Peyer's patch (tissue), 4 donors: Measurements from ENCODE around the gene LARP1B. TPM values are rescaled to one million over a fixed set of nuclear protein-coding genes. Genes with fewer than 3 reads are reported as not detected.
"Not testable (repeated sequence)": the region's sequence is repeated elsewhere in the genome, so short reads cannot be mapped to it uniquely, and the experiment has no call there.

ENCODE experiments used
- DNase-seq, 3 donors: peaks; one replicate each; pipeline ENCODE4 v3.0.0-alpha.2; 2017 to 2019
- H3K27ac ChIP-seq, 4 donors: fragments of 200-600 bp; sonication (generic); one replicate each; pipeline ENCODE4 v1.5.1; 2016 to 2019
- H3K27me3 ChIP-seq, 2 donors: fragments of 200-600 bp; sonication (generic); one replicate each; pipeline ENCODE4 v1.5.1; 2019
- H3K36me3 ChIP-seq, 3 donors: fragments of 200-600 bp; sonication (generic); one replicate each; pipeline ENCODE4 v1.5.1; 2016 to 2019
- H3K4me1 ChIP-seq, 4 donors: fragments of 200-600 bp; sonication (generic); one replicate each; pipeline ENCODE4 v1.5.1; 2016 to 2019
- H3K4me3 ChIP-seq, 4 donors: fragments of 200-600 bp; sonication (generic); 1 replicate in 3 of 4; 2 replicates in 1 of 4; pipeline ENCODE4 v1.5.1; 2016 to 2019; ENCODE audit warnings: mild to moderate bottlenecking in 1 of 4
- H3K9me3 ChIP-seq, 4 donors: fragments of 200-600 bp; sonication (generic); one replicate each; pipeline ENCODE4 v1.5.1; 2016 to 2019; ENCODE audit warnings: mild to moderate bottlenecking in 1 of 4
- POLR2A ChIP-seq, 2 donors: fragments of 450-650 bp; IDR thresholded peaks; one replicate each; pipeline ENCODE4 v1.5.1; 2017; ENCODE audit warnings: antibody characterized with exemption in 2 of 2, mild to moderate bottlenecking in 2 of 2, moderate library complexity in 2 of 2
- total RNA-seq, 4 donors: library from RNA; depleted of rRNA; stranded (reverse); fragments of >200 nt; gene quantifications; one replicate each; pipeline ENCODE4 v1.1.0, GENCODE V29; 2016
- TF ChIP-seq, protein P1 (sequence below), 6 experiments: fragments of 450-650 bp in 4 of 6; fragments of 200-600 bp in 2 of 6; sonication (generic) in 1 of 6; IDR thresholded peaks; one replicate each; pipeline ENCODE4 v1.5.1; 2017 to 2019; ENCODE audit warnings: antibody characterized with exemption in 6 of 6, mild to moderate bottlenecking in 3 of 6, moderate library complexity in 1 of 6

The LARP1B gene
- total RNA-seq, 4 donors from 2014 or later = 36.3 to 61.9 (median 49.2) TPM

DNA sequence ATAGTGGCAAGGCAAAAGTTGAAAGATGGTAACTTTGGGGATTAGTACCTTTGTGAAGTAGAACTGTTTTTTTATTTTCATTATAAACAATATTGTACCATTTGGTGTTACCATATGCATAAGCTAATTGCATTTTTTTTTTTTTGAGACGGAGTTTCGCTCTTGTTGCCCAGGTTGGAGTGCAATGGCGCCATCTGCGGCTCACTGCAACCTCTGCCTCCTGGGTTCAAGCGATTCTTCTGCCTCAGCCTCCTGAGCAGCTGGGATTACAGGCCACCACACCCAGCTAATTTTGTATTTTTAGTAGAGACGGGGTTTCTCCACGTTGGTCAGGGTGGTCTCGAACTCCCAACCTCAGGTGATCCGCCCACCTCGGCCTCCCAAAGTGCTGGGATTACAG lies 9.9 kb upstream of the LARP1B start:
- TF ChIP-seq, protein P1, sequence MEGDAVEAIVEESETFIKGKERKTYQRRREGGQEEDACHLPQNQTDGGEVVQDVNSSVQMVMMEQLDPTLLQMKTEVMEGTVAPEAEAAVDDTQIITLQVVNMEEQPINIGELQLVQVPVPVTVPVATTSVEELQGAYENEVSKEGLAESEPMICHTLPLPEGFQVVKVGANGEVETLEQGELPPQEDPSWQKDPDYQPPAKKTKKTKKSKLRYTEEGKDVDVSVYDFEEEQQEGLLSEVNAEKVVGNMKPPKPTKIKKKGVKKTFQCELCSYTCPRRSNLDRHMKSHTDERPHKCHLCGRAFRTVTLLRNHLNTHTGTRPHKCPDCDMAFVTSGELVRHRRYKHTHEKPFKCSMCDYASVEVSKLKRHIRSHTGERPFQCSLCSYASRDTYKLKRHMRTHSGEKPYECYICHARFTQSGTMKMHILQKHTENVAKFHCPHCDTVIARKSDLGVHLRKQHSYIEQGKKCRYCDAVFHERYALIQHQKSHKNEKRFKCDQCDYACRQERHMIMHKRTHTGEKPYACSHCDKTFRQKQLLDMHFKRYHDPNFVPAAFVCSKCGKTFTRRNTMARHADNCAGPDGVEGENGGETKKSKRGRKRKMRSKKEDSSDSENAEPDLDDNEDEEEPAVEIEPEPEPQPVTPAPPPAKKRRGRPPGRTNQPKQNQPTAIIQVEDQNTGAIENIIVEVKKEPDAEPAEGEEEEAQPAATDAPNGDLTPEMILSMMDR (IDR thresholded peaks at IDR 0.05) = peak in 1 of 6 experiments; percentile 18
- not testable (repeated sequence) for H3K4me1 ChIP-seq, H3K27me3 ChIP-seq, H3K9me3 ChIP-seq, DNase-seq, H3K36me3 ChIP-seq, H3K4me3 ChIP-seq, H3K27ac ChIP-seq

DNA sequence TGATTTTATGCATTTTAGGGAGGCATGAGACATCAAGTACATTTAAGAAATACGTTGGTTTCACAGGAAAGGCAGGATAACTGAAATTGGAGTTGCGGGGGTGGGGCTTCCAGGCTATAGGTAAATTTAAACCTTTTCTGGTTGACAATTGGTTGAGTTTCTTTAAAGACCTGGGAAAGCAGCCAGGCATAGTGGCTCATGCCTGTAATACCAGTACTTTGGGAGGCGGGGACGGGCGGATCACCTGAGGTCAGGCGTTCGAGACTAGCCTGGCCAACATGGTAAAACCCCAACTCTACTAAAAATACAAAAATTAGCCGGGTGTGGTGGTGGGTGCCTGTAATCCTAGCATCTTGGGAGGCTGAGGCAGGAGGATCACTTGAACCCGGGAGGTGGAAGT lies 6.2 kb upstream of the LARP1B start:
- H3K27ac ChIP-seq, H3K27me3 ChIP-seq, H3K9me3 ChIP-seq, H3K4me1 ChIP-seq, H3K36me3 ChIP-seq, DNase-seq, H3K4me3 ChIP-seq: not testable (repeated sequence)

DNA sequence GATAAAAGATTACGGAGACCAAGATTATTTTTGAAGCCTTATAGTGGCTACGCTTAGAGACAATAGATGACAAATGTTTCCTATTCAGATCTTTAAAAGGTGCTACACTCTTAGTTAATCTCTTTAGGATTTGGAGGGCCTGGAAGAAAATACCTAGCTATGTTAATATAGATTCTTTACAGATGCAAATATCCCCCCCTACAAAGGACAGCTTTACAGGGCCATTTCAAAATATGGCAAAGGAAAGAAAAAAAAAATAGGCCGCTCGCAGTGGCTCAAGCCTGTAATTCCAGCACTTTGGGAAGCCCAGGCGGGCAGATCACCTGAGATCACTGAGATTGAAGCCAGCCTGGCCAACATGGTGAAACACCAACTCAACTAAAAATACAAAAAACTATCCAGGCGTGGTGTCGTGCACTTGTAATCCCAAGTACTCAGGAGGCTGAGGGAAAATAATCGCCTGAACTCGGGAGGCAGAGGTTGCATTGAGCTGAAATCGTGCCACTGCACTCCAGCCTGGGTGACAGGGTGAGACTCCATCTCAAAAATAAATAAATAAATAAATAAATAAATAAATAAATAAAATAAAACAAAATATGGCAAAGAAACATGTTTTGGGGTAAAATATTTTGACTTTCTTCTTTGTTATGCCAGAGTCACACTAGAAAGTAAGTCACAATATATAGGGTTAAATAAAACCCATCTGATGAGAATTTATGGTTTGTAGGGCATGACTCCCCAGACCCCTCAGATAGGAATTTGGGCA lies 5.5 kb upstream of the LARP1B start:
- H3K27ac ChIP-seq, H3K36me3 ChIP-seq, DNase-seq, H3K4me1 ChIP-seq, H3K4me3 ChIP-seq, H3K27me3 ChIP-seq, H3K9me3 ChIP-seq: not testable (repeated sequence)

DNA sequence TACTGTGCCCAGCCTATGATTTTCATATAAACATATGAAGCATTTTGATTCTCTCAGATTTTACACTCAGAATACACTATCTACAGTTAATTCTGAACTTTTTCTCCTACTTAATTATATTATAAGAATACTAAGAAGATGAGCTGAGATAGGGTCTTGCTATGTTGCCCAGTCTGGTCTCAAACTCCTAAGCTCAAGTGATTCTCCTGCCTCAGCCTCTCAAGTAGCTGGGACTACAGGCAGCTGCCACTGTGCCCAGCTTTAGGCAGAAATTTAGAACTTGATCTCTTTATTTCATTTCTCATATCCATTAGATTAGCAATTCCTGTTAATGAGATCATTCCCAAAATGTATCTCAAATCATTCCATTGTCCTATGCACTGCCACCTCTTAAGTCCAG lies 4.7 kb upstream of the LARP1B start:
- TF ChIP-seq, protein P1 (IDR thresholded peaks at IDR 0.05) = no peak
- TF ChIP-seq POLR2A (IDR thresholded peaks at IDR 0.05) = no peak
- Histone ChIP-seq H3K9me3 (no peaks in the 10 kb centered on the region), H3K27ac (no peak overlapping the region), H3K36me3 (no peaks in the 10 kb centered on the region), H3K27me3 (no peaks in the 10 kb centered on the region), H3K4me3 (no peak overlapping the region), H3K4me1 (no peaks in the 10 kb centered on the region)
- no peak for DNase-seq

DNA sequence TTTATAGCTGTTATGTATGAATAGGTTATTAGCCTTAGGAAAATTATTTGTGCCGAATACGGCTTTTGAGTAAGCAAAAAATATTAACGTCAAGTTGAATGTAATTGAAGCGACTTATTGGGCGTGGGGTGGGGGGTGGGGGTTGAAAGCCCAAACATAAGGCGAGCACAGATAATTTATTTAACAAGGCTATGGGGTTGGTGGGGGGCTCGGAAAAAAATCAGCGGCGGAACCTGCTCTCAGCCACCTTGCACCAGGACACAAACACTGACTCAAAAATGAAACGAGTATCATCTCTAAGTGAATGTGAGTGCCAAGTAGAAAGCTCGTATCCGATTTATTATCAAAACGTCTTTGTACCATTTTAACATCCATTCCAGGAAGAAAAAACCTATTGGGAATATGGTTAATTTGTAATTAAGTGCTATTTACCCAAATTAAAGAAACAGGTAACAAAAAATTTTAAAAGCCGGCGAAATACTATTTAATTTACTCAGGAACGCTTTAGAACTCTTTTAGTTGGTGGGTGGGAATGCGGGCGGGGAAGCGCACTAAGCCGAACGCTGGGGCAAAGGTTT lies 902 bp upstream of the LARP1B start:
- H3K27ac ChIP-seq = peak overlapping the region; percentile 96 to 100 (median 98)
- H3K9me3 ChIP-seq = no peaks in the 10 kb centered on the region
- TF ChIP-seq POLR2A (IDR thresholded peaks at IDR 0.05) = no peak
- TF ChIP-seq, protein P1 (IDR thresholded peaks at IDR 0.05) = no peak
- H3K4me1 ChIP-seq = peaks cover 0 to 14% (median 0%) of the 10 kb centered on the region in 4 donors
- no peak for DNase-seq
- H3K4me3 ChIP-seq = peak overlapping the region; percentile 56 to 91 (median 81)
- no peaks in the 10 kb centered on the region for H3K36me3 ChIP-seq
- H3K27me3 ChIP-seq = no peaks in the 10 kb centered on the region

DNA sequence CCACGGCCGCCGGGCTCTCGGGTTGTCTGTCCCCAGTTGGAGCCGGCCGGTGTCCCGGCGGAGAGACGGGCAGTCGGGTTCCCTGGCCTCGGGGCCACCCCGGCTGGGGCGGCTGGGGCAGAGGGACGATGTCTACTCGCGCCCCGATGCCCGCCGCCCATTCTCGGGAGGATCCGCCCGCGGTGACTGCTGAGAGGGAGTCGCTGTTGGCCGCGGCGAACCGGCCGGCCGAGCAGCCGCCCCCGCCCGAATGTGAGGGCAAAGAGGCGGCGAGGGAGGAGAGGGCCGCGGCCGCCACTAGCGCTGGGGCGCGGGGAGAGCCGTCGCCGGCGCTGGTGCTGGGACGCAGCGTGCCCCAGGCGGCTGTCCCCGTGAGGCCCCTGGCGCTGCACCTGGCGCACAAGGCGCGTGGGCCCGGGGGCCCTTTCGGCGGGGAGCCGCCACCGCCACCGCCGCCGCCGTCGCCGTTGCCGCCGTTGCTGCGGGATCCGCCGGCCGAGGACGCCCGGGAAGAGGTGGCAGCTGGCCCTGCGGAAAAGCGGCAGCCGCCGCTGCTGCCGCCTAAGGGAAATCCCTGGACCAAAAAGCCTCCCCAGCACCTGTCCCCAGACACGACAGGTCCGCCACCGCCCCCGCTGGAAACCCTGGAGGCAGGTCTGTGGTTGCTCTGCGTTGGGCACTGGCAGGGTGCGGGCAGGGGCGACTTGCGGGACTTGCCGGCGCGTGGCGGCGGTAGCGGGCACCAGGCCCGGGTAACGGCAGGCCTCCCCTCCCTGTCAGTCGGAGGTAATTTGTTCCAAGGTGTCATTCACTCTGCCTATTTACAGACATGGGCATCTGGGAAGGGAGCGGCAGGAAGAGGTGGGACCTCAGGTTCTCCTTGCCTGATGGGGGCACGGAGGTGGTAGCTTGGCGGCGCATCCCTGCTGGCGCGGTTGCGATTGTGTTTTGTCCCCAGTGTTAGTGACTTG lies 739 bp downstream of the LARP1B start:
- no peaks in the 10 kb centered on the region for H3K9me3 ChIP-seq
- peaks cover 0 to 14% (median 0%) of the 10 kb centered on the region in 4 donors for H3K4me1 ChIP-seq
- peak overlapping the region; percentile 96 to 100 (median 98) for H3K27ac ChIP-seq
- DNase-seq = peak; percentile 55 to 81 (median 80)
- peak overlapping the region; percentile 56 to 91 (median 81) for H3K4me3 ChIP-seq
- no peaks in the 10 kb centered on the region for H3K36me3 ChIP-seq
- H3K27me3 ChIP-seq = no peaks in the 10 kb centered on the region
- peak; percentile 53 to 84 for TF ChIP-seq POLR2A (IDR thresholded peaks at IDR 0.05)
- TF ChIP-seq, protein P1 (IDR thresholded peaks at IDR 0.05) = peak in 1 of 6 experiments; percentile 13

DNA sequence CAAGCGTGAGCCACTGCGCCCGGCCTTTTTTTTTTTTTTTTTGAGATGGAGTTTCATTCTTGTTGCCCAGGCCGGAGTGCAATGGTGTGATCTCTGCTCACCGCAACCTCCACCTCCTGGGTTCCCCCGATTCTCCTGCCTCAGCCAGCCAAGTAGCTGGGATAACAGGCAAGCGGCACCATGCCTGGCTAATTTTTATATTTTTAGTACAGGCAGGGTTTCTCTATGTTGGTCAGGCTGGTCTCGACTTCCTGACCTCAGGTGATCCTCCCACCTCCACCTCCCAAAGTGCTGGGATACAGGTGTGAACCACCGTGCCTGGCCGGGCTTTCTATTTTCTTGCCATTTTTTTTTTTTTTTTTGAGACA lies 5.3 kb downstream of the LARP1B start:
- not testable (repeated sequence) for DNase-seq, H3K27ac ChIP-seq, H3K27me3 ChIP-seq, H3K36me3 ChIP-seq, H3K4me3 ChIP-seq, H3K9me3 ChIP-seq
- peaks cover 0 to 14% (median 0%) of the 10 kb centered on the region in 4 donors for H3K4me1 ChIP-seq
